Hematopoietic multipotent progenitor cell treated with erythropoietin and hydrocortisone succinate and interleukin-3 and kit ligand, for 8 days (in vitro differentiated cells): Measurements from ENCODE around the gene DPPA5.
A peak's percentile ranks its signal among the peaks of the same experiment; 100 is the strongest.
"Not testable (repeated sequence)": the region's sequence is repeated elsewhere in the genome, so short reads cannot be mapped to it uniquely, and the experiment has no call there.

Source experiments
- DNase-seq: peaks from one replicate; pipeline ENCODE4 v3.0.0-alpha.2; 2015

The DPPA5 gene

DNA sequence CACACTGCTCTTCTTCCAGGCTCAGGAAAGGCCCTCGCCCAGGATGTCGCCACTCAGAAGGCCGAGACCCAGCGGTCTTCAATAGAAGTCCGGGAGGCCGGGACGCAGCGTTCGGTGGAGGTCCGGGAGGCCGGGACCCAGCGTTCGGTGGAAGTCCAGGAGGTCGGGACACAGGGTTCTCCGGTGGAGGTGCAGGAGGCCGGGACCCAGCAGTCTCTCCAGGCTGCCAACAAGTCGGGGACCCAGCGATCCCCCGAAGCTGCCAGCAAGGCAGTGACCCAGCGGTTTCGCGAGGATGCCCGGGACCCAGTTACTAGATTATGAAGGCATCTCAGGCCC, 9.4 kb upstream of the DPPA5 start:
- no peak for DNase-seq

DNA sequence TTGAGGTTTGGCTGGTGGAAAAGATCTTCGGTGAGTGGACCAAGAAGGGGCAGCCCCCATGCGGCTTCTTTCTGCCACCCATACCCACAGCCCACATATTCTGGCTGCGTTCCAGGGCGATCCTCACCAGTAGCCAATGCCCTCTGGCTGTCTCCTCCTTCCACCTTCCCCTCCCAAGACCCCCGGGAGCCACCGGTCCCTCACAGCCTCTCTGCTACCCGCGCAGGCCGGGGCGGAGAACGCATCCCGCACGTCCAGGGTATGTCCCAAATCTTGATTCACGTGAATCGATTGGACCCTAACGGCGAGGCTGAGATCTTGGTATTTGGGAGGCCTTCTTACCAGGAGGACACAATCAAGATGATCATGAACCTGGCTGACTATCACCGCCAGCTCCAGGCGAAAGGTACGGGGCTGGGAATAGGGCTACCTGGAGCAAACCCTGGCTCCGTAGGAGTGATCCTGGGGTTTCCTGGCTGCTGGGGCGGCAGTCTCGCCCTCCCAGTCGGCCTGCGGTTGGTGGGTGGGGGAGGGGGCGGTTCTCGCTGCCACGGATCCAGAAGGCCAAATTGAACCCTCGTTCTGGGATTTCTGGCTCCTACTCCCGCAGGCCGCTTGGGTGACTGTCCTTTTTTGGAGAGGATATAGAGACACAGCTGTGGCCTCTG, 8.9 kb upstream of the DPPA5 start:
- no peak for DNase-seq

DNA sequence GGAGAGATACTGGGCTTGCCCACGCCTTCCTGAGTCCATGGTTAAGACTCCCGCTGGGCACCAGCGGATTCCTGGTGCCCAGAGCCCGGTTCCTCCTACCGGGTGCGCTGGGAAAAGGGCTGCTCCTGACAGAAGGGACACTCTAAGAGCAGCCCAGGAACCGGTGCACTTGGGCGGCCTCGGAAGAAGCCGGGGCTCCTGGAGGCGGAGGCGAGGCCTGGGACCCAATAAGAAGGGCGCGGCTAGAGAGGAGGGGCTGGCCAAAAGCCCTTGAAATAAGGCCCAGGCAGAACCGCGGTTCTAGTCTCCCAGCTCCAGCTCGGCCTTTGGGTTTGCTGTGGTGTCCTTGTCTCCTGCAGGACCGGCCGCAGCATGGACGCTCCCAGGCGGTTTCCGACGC, 8.3 kb upstream of the DPPA5 start, which contains the start of gene KHDC3L:
KHDC3L (plus strand) TSS at position 301 of the 400 bp plus-strand sequence; CDS start at position 373, 72 bp downstream.
- DNase-seq, result no peak

DNA sequence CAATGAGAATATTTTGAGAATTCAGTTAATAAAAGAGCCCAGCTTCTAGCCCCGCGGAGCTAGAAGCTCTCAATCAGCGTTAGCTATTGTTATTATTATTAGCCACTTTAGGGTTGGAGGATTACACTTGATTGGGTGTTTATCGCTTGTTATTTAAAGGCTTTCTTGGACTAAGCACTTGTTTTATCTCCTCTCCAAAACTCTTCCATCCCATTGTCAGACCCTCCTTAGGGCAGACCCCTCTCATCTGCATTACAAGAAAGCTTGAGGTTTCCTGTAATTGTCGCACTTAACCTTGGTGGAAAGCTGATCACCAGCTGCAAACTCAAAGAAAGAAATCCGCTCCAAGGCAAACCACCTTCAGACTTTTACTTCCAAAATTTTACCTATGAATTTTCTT, 4.8 kb downstream of the DPPA5 start:
- no peak for DNase-seq

DNA sequence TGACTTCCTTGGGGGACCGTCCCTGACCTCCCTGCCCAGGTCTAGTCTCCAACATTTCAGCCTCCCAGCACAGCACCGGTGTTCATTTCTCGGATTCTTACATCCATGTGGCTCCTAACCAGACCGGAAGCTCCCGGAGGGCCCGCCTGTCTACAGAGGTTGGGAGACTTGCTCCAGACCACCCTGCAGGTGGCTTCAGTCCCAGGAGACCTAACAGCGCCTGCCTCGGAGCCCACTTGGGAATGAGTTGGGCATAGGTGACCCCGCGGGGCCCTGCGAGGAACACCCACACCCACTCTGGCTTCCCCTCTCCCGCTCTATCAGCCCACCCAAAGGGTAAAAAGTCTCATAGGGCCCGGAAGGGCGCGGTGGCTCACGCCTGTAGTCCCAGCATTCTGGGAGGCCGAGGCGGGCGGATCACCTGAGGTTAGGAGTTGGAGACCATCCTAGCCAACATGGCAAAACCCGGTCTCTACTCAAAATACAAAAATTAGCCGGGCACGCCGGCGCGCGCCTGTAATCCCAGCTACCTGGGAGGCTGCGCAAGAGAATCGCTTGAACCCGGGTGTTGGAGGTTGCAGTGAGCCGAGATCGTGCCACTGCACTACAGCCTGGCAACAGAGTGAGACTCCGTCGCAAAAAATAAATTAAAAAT, 5.4 kb downstream of the DPPA5 start:
- no peak for DNase-seq

DNA sequence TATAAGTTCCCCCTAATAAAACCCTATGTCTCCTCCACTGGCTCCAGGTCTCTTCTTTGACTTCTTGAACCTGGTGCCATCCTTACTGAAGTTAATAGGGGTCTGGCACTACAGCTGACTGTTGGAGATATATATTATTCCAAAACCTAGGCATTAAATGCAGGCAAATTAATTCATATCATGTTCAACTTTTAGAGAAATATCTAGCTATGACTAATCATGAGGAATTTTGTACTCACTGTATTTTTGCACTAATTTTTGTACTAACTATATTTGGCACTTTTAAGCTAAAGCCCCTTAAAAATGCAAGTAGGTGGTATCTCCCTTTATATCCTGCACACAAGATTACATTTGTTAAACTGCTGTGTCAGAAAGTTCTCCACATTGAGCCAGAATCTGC, 10.9 kb downstream of the DPPA5 start:
- no peak for DNase-seq

DNA sequence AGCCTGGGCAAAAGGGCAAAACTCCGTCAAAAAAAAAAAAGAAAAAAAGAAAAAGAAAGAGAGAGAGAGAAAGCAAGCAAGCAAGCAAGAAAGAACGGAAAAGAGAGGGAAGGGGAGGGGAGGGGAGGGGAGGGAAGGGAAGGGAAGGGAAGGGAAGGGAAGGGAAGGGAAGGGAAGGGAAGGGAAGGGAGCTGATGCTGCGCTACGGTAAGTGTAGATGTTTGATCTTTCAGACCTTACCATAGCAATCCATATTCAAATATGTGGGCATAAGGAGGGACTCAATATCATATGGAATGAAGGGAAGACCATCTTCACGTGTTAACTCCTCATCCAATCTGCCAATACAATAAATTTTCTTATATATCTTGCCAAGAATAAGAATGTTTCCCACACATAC, 11.9 kb downstream of the DPPA5 start:
- no peak for DNase-seq

DNA sequence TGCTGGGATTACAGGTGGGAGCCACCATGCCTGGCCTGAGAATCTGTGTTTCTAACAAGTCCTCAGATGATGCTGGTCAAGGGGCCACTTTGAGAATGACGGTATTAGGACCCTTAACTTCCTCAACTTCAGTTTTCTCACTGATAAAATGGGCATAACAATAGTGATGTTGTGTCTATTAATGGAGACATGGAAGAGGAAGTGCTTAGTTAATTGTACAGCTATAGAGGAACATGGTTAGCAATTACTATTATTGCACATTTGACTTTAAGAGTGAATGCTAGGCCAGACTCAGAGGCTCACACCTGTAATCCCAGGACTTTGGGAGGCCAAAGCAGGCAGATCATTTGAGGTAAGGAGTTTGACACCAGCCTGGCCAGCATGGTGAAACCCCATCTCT, 12.7 kb downstream of the DPPA5 start:
- no peak for DNase-seq

DNA sequence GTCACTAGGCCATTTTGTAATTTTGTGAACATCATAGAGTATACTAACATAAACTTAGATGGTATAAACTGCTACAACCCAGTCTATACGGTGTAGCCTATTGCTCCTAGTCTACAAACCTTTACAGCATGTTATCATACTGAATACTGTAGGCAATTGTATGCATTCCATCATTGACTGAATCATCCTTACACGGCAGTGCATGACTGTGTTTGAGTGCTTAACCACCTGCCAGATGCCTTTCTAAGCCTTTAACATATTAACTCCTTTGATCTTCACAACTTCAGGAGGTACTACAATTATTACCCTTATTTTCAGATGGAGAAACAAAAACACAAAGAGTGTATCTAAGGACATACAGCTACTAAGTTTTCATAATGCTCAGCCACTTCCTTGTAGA, 14.0 kb downstream of the DPPA5 start:
- DNase-seq, result no peak

DNA sequence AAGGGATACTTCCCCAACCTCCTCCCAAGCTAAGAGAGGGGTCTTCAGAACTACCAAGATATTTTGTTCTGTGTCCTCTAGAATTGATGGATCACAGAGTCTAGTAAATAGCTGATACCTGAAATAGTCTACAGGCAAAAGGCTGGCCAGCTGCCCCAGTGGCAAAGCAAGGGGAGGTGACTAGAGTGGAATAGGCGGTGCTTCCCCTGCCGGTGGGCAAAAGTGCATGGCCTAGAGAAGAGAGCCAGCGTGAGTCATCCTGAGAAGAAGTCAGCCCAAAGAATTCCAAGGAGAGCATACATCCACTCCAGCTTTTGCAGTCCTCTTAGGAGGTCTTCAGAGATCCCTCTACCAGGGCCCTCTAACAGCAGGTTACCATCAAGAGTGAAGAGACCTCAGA, 14.7 kb downstream of the DPPA5 start:
- DNase-seq, result no peak

DNA sequence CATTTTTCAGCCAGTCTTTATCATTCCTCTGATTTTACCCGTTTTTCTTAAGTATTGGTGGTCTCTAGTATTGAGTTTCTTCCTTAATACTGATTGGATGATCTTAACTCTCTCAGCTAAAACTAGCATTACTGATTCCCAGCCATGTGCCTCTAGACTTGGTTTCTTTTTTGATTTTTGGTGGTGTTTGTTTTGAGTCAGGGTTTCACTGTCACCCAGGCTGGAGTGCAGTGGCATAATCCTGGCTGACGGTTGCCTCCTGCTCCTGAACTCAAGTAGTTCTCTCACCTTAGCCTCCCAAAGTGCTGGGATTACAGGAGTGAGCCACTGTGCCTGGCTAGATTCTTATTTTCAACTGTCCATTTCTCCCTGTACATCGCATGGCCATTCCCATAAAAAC, 24.9 kb downstream of the DPPA5 start:
- DNase-seq, result no peak

DNA sequence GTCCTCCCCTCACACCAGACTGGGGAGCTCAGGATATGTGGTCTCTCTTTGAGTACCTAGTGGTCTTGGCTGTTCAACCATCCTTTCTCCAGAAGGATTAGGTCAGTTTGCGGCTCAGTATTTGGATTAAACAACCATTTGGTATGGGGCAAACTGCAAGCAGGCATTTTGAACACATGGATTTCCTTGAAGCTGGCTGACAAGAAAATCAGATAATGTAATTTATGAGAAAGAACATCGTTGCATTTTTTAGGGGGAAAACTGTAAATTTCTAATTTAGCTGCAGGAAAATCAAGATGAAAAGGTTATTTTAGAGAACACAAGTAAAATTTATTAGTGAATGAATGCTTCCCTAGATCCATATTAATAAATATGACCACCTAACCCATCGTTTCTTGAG, 25.3 kb downstream of the DPPA5 start:
- no peak for DNase-seq

DNA sequence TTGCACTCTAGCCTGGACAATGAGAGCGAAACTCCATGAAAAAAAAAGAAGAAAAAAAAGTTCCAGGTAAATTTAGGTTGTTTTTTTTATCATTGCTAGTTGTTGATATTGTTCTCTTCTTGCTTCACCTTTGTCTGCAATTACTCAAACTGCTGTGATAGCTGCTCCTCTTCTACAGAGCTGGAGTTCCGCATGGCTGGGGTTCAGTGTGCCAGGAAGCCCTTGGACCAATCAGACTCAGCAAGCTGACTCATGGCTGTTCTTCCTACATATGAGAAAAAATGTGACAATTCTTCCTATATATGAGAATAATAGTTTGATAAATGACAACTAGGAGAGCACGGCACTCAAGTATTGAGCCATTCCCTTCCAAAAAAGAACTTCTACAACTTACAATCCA, 28.4 kb downstream of the DPPA5 start:
- no peak for DNase-seq

DNA sequence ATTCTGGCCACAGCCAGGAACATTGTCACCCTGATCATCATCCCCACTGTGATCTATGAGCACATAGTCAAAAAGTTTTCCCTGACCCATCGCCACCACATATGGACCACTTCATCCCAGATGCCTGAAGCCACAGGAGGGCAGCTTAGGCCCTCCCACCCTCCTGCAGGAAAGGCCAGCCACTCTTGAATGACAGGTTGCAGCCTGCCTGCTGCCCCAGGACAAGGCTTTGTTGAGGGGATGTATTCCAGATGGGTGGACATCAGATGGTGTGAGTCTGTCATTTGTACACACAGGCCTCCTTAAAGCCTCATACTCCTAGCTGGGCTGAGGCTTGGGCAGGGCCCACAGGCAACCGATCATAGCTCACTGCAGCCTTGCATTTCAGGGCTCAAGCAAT, 30.8 kb downstream of the DPPA5 start:
- no peak for DNase-seq

DNA sequence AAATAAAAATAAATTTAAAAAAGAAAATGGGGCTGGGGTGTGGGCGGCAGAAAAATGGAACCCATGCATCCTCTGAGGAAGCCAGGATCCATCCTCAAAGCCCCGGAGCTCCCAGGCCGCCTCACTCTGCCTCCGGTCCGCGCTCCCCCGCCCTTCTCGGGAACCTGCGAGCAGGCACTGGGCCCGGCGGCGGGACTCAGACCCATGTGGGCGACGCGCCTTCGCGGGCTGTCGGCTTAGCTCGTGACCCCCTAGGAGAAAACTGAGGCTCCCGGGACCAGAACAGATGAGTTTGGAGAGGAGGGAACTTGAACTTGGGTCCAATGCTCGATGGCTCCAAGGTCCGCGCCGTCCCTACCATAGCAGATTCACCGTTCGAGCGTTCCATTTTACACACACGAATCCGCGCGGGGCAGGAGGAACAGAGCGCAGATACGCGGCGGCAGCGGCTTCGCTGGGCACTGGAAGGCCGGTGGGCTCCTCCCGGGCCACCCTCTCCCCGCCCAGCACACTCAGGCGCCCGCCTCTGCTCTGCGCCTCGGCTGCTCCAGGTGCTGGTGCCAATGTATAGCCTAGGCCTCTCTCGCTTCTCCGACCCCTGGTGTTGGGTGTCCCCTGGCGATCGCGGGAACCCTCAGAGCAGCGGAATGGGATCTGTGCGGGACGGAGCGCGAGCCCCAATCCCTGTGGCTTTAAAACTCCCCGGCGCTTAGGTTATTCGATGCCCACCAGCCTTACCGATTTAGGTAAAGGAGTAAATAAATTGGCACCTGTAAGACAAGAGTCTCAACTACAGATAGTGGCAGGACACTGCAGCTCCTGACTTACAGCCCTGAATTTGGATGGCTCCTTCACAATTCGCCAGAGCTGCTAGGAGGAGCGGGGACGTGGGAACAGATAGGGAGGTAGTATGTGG, 39.2 kb downstream of the DPPA5 start:
- no peak for DNase-seq

DNA sequence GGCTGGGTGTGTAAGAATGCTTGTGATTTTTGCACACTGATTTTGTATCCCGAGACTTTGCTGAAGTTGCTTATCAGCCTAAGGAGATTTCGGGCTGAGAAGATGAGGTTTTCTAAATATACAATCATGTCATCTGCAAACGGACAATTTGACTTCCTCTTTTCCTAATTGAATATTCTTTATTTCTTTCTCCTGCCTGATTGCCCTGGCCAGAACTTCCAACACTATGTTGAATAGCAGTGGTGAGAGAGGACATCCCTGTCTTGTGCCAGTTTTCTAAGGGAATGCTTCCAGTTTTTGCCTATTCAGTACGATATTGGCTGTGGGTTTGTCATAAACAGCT, 43.6 kb downstream of the DPPA5 start:
- DNase-seq, result not testable (repeated sequence)

DNA sequence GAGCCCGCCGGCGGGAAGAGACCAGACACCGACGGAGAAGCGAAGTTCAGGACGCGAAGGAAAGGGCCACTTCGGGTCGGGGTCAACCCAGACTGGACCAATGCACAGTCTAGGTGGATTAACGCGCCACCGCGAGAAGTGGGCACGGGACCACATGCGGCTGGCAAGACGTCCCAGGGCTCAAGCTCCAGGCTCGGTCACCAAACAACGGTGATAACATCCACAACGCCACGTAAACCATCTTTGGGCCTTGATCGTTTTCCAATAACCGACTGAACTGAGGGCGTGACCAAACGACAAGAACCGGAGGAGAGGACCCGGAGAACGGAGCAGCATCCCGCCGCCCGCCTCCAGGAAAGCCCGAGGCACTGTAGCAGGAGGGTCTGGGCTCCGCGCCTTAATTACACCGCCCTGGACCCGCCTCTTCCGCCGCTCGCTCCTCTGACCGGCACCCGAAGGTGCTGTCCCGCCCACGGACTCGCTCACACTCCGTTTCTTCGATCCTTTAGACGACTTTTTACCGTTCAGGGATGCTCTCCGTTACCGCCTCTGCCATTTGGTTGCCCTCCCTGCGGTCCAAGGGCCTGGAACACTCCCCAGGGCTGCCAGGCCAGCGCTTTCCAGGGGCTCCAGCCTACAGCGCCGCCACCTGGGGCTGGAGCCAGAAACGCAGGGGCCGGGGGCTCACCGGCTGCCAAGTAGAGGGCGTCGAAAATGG, 44.1 kb downstream of the DPPA5 start:
- peak; percentile 30 for DNase-seq

DNA sequence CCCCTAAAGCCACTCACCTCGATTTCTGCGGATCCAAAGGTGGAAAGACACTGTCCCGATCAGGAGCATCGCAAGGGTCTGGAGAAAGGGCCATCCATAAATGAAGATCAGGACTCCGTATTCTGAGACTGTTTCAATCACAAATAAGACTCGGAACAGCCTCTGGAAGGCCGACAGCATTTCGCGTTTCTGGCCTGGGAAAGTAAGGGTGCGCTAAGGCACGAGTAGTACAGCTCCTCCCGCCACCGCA, 44.6 kb downstream of the DPPA5 start:
- DNase-seq, result peak; percentile 18

DNA sequence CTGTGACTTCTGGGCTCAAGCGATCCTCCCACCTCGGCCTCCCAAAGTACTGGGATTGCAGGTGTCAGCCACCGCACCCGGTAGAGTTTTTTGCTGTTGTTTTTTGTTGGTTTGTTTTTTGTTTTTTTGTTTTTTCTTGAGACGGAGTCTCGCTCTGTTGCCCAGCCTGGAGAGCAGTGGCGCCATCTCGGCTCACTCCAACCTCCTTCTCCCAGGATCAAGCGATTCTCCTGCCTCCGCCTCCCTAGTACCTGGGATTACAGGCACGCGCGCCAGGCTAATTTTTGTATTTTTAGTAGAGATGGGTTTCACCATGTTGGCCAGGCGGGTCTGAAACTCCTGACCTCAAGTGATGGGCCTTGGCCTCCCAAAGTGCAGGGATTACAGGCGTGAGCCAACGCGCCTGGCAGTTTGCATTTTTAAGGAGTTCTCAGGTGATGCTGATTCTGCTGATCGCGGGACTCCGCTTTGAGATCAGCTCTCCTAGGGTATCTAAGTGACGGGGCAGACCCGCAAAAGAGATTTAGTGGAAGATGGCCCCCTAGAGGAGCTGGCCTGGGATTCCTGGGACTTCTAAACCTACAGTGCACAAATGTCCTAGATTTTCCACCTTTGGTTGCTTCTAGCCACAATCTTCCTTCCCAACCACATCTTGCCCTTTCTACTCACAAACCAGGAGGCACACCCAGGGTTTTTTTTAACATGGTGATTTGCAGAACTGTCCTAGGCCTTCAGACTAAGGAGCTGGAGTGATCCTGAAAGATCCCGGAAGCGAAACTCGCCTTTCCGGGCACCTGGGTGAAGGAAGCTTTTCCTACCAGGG, 45.2 kb downstream of the DPPA5 start:
- DNase-seq, result no peak

DNA sequence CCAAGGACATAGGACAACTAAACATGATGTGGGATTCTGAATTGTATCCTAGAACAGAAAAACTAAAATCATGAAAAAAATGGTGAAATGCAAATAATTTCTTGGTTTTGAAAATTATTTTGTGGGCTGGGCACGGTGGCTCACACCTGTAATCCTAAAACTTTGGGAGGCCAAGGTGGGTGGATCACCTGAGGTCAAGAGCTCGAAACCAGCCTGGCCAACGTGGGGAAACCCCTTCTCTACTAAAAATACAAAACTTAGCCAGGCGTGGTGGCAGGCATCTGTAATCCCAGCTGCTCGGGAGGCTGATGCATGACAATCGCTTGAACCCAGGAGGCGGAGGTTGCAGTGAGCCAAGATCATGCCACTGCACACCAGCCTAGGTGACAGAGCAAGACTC, 50.3 kb downstream of the DPPA5 start:
- not testable (repeated sequence) for DNase-seq
